ENCODE measurements around the gene PDCD4.

PDCD4 gene

GRCh38 chr10:110923856-110924493, 52.2 kb downstream of the PDCD4 start:
- no peak for DNase-seq

GRCh38 chr10:110927461-110927860, 55.7 kb downstream of the PDCD4 start:
- DNase-seq, result no peak

- DNase-seq, result no peak
Observed at GRCh38 chr10:110931769-110932381, 60.1 kb downstream of the PDCD4 start.

GRCh38 chr10:110932505-110933180, 60.9 kb downstream of the PDCD4 start:
- no peak for DNase-seq

- no peak for DNase-seq
Observed at GRCh38 chr10:110936757-110937156, 65.0 kb downstream of the PDCD4 start.

GRCh38 chr10:110939419-110939818, 67.7 kb downstream of the PDCD4 start:
- no peak for DNase-seq

- DNase-seq, result no peak
Observed at GRCh38 chr10:110944792-110945396, 73.2 kb downstream of the PDCD4 start.

GRCh38 chr10:110946496-110946895, 74.8 kb downstream of the PDCD4 start:
- no peak for DNase-seq

GRCh38 chr10:110947061-110947595, 75.4 kb downstream of the PDCD4 start:
- no peak for DNase-seq

Measured in 8988T (cell line).